SHP77 (cell line): ENCODE results near the gene VAMP5.
"Not testable (repeated sequence)": the region's sequence is repeated elsewhere in the genome, so short reads cannot be mapped to it uniquely, and the experiment has no call there.

Experiments used
- DNase-seq, 2 experiments: peaks; one replicate each; lab custom pipeline; 2025; lab: John Stamatoyannopoulos, UW

The VAMP5 gene, protein sequence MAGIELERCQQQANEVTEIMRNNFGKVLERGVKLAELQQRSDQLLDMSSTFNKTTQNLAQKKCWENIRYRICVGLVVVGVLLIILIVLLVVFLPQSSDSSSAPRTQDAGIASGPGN

DNA sequence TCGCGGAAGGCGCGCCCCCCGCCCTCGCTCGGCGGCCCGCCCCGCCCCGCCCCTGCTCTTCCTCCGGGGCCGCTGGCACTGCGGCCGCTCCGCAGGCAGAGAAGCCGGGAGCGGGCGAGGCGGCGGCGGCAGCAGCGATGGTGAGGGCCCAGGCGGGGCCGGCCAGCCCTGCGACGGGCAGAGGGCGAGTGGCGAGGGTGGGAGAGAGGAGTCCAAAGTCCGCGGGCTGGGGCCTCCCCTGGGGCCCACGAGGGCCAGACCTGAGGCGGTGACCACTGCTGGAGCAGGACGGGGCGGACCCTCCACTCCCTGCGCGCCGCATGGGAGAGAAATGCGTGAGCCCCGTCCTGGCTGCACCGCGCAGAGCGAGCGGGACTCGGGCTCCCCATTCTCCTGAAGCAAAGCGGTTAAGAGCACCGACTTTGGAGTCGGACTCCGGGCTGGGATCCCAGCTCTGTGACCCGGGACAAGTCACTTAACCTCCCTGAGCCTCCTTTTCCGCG lies at the start of gene VAMP5:
Gene VAMP5, plus strand, starts transcription at position 78 of the 503 bp plus-strand sequence. Its CDS starts 60 bp downstream, at position 138.
- no peak for DNase-seq

DNA sequence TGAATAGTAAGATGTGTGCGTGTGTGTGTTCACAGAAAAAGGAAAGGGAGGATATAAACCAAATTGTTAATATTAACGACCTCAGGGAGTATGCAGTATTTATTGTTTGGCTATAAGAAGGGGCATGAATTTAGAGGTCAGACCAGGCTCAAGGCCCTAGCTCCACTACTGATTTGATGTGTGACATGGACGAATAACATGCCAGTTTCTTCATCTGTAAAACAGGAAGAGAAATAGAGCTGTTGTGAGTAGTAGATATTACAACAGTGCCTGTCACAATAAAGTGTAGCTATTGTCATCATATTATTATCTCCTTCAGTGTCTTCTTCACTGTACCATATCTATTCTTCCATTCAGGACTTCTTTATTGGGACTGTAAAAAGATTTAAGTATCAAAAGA lies 49.4 kb upstream of the VAMP5 start:
- DNase-seq: no peak

DNA sequence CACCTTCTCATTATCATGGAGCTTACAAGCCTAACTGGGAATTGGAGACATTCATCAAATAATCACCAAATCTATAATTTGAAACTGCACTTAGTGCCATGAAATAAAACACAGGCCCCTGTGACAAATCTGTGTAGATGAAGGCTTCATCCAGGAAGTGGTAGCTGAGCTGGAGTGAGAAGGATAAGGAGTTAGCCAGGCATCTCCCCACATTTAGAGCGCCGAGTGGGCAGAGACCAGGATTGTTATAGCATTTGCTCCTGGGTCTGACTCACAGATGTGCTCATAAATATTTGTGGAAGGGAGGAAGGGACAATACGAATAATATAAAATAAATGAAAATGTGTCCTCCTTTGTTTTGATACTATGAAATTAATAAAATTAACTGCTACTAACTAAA lies 47.8 kb upstream of the VAMP5 start:
- DNase-seq: no peak

DNA sequence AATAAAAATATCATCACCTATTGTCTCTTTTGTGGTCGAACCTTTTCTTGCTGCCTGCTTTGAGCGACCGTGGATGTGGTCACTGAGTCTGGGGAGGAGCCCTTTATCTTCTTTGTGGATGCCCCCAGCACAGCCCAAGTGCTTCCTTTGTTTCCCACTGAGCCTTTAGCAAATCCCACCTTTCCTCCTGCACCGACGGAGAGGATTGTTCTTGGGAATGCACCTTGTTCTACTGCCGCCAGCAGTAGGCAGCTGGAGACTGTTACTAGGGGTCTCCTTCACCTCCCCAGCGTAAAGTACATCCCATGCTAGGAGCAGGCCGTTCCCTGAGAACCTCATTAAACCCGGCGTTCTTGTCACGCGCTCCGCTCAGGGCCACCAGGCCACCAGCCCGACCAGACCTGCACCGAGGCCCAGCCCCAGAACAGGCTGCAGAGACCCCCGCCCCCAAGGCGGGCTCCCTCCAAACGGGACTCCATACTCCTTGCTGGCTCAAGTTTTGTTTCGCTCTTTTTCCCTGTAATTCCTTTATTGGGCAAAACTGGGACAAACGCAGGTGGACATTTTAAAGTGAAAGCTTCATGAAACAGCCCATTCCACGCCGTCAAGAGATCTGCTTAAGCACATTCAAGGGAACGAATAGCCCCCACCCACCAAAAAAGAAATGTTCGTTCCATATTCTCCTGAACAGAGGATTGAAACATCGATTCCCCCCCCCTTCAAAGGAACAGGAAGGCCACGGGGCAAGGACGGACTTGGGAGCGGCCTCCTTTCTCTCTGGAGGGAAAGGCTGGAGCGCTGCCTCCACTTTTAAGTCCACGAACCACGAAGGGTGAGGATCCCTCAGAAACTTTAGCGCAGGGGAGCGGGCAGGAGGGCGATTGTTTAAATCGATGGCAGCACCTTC lies 46.4 kb upstream of the VAMP5 start:
- DNase-seq: peak; percentile 62 to 75

DNA sequence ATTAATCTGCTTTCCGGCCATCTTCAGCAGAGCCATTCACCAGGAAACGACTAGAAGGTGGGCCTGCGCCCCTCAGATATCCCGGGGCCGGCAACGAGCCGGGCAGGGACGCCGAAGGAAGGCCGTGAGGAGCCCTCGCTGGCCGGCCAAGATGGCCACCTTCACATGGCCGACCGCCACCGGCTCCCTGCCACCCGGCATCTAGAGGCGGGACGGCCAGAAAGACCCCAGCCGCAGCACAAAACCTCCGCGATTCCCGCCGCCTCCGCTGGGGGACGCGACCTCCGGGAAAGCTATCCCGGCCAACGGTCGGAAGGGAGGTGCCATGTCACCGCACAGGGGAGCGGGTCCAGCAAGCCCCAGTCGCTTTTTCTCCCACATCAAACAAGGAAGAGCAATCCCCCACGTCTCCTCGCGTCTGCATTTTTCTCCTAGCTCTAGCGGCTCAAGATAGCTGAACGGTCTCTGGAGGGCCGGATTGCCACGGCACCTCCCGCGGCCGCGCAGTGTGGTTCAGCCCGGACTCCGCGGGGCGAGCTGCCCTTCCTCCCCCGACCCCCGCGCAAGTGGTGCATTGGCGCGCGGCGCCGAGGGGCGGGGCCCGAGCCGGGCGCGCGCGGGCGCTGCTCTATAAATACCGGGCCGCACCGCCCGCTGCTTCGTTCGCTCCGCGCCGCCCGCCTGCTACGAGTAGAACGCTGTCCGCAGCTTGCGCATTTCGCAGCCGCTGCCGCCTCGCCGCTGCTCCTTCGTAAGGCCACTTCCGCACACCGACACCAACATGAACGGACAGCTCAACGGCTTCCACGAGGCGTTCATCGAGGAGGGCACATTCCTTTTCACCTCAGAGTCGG lies 45.5 kb upstream of the VAMP5 start, which contains the start of gene MAT2A:
Gene MAT2A, plus strand, starts transcription at position 662 of the 854 bp plus-strand sequence. Its CDS starts 120 bp downstream, at position 782.
- peak; percentile 84 to 87 for DNase-seq

DNA sequence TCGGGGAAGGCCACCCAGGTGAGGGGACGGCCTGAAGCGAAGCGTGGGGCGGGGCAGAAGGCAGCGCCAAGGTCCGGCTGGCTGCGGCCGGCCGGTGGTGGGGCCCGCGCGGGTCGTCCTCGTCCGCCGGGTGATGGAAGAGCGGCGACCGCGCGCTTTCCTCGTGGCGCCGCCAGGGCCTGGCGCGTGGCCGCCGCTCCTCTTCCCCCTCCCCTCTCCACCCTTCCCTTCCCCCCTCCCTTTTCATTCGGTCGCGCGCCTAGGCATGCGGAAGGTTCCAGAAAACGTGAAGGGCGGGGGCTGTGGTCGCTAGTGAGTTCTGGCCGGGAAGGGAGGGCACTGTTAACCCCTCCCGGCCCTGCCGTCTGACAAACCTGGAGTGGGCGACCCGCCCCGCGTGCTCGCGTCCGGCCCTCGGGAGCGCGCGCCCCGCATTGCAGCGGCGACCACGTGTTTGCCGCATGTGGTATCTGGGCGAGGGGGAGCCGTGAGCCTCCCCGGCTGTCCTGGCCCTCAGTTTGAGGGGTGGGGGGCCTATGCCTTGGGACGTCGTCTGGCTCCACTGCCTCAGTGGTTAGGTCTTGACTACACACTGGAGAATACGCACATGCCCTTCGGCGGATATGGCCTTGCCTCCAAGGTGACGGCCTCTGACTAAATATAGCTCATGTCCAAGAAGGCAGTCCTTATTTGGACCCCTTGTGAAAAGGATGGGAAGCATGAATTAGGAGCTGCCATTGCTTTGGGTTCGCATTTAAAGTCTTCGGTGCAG lies 44.7 kb upstream of the VAMP5 start:
- no peak for DNase-seq

DNA sequence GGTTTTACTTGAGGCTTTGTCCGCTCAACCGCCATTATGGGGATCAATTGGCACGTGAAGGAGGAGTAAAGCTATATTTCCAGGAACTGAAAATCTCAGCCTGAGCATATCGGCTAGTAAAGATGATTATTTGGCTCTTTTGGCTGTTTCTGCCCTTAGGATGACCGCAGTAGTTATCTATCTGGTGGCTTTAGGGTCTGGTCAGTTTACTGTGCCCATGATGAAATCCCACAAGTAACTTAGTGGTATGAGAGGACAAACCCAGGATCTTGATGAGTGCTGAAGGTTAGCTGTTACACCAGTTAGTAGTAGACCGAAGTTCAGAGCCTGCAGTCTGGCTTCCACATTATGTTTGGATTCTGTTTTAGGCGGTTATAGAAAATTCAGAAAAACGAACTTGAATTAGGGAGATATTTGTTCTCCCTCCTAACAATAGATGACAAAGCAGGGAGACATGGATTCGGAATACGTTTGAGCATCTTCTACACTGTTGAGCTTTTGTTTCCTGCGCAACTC lies 44.0 kb upstream of the VAMP5 start:
- DNase-seq: no peak

DNA sequence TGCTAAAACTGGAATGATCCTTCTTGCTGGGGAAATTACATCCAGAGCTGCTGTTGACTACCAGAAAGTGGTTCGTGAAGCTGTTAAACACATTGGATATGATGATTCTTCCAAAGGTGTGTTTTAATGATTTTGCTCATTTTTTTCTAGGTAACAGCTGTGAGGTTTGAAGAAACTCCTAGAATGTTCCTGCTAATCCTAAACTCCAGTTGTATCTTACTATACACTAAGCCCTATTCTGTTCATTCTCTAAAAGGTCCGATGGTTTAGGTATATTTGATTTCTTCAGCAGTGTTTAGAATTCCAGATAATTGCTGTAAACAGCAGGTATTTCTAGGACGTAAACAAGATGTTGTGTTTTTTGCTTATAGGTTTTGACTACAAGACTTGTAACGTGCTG lies 43.0 kb upstream of the VAMP5 start:
- no peak for DNase-seq

DNA sequence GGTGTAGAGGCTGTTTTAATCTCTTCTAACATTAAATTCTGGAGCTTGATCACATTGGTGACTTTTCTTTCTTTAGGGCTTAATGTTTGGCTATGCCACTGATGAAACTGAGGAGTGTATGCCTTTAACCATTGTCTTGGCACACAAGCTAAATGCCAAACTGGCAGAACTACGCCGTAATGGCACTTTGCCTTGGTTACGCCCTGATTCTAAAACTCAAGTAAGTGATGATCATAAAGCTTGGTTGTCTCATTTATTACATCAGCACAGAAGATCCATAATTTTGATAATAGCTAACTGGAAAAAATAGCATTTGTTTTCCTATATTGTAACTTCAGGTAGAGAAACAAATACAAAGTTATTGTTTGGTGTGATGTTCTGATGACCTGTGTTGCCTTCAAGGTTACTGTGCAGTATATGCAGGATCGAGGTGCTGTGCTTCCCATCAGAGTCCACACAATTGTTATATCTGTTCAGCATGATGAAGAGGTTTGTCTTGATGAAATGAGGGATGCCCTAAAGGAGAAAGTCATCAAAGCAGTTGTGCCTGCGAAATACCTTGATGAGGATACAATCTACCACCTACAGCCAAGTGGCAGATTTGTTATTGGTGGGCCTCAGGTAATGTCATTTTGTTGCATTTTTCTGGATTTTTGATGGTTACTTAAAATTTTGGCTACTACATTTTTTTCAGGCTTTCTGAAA lies 42.3 kb upstream of the VAMP5 start:
- DNase-seq: no peak

DNA sequence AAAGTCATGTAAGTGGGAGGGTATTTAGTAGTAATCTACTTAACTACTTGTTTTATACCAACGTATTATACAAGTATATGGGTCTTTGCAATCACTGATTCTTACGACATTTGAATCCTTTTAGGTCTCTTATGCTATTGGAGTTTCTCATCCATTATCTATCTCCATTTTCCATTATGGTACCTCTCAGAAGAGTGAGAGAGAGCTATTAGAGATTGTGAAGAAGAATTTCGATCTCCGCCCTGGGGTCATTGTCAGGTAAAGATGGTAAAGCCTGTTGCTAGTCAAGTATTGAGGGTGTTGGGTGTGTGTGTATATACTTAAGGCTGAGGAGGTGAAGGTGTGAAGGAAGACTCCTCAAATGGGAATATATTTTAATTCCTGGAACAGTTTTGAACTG lies 41.5 kb upstream of the VAMP5 start:
- DNase-seq: no peak

DNA sequence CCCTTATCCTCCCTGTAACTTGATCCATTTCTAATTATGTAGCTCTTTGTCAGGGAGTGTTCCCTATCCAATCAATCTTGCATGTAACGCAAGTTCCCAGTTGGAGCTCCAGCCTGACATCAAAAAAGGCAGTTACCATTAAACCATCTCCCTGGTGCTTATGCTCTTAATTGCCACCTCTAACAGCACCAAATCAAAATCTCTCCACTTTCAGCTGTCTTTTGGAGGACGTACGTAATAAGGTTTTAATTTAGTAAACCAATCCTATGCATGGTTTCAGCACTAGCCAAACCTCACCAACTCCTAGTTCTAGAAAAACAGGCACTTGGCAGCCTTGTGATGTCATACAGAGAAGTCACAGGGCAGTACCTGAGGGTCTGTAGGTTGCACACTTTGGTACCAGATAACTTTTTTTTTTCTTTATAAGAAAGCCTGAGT lies 40.0 kb upstream of the VAMP5 start:
- not testable (repeated sequence) for DNase-seq

DNA sequence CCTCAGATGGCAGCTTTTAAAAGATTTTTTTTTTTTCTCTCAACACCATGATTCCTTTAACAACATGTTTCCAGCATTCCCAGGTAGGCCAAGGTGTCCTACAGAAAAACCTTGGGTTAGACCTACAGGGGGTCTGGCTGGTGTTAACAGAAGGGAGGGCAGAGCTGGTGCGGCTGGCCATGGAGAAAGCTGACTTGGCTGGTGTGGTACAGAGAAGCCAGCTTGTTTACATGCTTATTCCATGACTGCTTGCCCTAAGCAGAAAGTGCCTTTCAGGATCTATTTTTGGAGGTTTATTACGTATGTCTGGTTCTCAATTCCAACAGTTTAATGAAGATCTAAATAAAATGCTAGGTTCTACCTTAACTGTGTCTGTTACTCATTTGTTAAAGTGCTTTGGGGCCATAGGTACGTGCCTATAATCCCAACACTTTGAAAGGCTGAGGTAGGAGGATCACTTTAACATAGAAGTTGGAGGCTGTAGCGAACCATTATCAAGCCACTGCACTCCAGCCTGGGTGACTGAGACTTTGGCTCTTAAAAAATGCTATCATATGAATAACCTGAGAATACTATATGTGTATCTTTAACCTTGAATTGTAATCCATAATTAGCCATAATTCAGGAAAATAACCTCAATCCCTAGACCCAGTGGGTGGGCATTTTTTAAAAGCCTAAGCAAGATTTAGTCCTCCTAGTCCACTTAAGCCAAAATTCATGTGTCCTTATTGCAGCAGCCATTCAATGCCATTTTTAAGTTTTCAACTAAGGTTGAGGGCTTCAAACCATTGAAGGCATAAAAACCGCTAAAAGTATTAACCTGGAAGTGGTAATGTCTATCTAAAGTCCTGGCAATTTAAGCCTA lies 39.1 kb upstream of the VAMP5 start:
- not testable (repeated sequence) for DNase-seq

DNA sequence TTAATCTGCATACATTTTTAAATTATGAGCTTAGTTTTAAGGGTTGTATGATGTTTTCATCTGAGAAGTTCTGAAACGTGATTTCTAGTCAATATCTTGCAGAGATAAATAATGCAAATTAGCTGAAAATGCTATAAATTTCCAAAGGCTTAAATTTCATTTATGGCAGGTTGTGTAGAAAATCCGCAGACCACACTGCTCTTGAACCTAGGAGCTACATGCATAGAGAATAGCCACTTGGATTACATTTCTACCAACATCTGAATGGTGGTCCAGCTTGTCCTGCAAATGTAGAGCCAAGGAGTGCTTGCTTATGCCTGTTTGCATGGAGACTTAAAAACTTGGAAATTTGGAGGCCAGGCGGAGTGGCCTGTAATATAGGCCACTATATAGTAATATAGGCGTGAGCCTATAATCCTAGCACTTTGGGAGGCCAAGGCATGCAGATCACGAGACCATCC lies 38.4 kb upstream of the VAMP5 start:
- no peak for DNase-seq

DNA sequence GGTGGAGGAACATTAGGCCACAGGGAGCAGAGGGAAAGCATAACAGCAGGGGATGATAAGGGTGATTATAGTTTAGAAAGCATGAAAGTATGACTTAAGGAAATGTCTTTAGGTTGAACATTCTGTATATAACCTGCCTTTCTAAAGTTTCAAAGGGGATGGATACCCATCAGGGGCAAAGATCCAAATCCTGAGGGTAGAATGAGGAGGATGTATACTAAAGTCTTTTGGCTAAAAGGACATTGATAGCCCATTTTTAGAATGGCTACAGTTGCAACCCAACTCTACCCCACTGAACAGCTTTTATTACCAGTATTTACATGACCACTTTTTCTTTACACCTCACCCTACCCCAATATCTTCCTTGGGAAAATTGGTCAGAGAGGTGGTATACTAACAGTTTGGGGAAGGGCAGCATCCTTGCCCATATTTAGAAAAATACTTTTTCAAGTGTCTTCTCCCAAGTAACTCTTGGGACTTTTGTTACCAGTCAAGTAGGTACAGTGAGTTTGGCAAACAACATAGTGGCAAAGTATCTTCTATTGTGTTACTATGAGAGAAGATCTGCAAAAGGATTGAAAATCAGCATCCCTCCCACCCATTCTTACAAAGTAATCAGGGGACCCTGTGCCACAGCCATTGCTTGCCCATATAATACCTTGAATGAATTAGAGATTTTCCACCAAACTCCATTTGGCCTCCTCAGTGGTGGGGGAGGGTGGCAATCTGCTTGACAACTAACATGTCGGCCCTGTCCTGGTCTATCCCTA lies 37.0 kb upstream of the VAMP5 start:
- DNase-seq: no peak

DNA sequence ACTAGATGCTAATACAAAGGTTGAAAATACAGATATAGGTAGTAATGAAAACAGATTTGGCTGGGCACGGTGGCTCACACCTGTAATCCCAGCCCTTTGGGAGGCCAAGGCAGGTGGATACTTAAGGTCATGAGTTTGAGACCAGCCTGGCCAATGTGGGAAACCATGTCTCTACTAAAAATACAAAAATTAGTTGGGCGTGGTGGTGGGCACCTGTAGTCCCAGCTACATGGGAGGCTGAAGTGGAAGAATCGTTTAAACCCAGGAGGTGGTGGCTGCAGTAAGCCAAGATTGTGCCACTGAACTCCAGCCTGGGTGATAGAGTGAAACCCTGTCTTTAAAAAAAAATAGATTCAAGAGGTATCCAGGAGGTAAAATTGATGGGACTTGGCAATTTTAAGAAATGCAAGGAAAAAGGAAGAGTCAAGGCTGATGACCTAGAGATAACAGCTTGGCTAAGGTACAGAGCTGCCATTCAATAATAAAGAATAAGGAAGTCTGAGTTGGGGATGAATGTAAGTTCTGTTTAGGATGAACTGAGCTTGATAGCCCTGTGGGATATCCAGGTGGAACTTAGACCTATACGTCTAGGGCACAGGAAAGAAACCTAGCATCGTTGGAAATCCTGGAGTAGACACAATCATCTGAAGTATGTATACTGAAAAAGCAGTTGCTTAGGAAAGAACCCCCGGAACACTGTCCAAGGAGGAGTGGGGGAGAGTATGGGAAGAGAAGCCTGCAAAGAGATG lies 36.2 kb upstream of the VAMP5 start:
- DNase-seq: no peak

DNA sequence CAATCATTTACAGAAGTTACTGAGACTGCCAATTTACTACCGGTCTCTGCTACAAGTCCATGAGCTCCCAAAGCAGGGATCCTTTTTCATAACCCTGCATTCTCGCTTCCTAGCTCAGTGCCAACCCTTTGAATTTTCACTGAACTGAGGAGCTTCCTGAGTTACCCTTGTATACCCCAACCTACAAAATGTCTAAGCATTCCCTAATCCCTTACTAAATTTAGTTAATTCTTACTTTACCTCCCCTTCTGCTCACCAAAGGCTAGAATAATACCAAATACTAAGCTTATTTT lies 35.7 kb upstream of the VAMP5 start:
- DNase-seq: no peak

DNA sequence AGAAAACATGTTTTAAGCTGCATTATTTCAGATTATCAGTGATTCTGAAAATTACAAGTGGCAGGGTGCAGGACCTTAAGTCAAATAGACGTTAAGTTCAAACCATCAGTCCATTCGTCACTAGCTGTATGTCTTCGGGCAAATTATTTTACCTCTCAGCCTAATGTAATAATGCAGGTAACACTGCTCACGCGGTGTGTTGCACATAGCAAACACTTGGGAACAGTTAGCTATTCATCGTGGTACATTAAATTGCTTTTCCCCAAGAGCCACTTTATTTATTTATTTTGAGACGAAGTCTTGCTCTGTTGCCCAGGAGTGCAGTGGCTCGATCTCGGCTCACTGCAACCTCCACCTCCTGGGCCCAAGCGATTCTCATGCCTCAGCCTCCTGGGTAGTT lies 35.1 kb upstream of the VAMP5 start:
- no peak for DNase-seq

DNA sequence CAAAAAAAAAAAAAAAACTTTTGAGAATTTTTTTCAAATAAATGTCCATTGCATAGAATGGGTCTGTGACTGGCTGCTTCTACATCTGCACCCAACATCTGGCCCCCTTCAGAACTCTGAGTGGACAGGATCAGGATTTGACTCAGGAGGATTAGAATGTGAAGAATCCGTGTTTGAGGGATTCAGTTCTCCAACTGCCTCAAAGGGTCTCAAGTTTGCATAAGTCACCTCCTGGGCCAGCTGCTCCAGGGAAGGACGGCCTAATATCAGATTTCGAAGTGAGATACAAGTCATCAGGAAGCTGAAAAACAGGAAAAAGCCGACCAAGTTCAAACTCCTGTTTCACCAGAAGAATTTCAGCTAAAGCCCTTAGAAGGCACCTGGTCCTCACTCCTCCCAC lies 34.4 kb upstream of the VAMP5 start:
- no peak for DNase-seq
